Measurements from ENCODE around the gene NMRK2.
"Not testable (repeated sequence)": the region's sequence is repeated elsewhere in the genome, so short reads cannot be mapped to it uniquely, and the experiment has no call there.

- TF ChIP-seq EZH2 (IDR thresholded peaks at IDR 0.05; ENCODE audit: borderline replicate concordance, insufficient read depth, low read depth, low read length, poor library complexity, severe bottlenecking); CTCF (IDR thresholded peaks at IDR 0.05): not testable (repeated sequence)
Observed at GRCh38 chr19:3938300-3938950, 5.6 kb downstream of the NMRK2 start.
